GM12873 (cell line): ENCODE results near the gene BCAM.

Experiments used
- TF ChIP-seq, protein P1 (sequence below): IDR thresholded peaks from 2 replicates; pipeline ENCODE4 v1.5.1; 2012; ENCODE audit warnings: low read depth, mild to moderate bottlenecking, moderate library complexity, low read length, control low read depth; ENCODE audit not compliant: insufficient read depth; ENCODE audit errors: missing control alignments

BCAM gene

DNA sequence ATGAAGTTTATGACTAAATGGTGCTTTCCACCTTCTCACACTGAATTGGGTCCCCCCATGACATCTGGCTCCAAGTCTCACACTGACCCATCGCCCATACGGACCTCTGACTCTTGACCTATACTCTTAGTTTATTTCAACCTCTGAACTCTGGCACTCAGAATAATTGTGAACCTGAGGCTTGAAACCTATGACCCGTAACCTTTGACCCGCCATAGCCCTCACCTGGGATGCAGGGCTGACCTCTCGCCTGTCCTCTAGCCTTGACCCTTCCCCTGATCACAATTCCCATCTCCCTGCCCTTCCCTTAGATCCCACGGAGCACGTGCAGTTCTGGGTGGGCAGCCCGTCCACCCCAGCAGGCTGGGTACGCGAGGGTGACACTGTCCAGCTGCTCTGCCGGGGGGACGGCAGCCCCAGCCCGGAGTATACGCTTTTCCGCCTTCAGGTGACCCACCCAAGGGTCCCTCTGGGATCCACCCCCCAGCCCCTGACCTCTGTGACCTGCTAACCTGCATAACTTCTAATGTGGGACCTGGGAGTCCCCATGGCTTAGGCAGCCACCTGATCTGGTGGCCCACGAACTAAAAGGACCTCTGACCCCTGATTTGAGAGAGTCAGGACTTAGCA is 5.1 kb downstream of the BCAM start:
- TF ChIP-seq, protein P1, sequence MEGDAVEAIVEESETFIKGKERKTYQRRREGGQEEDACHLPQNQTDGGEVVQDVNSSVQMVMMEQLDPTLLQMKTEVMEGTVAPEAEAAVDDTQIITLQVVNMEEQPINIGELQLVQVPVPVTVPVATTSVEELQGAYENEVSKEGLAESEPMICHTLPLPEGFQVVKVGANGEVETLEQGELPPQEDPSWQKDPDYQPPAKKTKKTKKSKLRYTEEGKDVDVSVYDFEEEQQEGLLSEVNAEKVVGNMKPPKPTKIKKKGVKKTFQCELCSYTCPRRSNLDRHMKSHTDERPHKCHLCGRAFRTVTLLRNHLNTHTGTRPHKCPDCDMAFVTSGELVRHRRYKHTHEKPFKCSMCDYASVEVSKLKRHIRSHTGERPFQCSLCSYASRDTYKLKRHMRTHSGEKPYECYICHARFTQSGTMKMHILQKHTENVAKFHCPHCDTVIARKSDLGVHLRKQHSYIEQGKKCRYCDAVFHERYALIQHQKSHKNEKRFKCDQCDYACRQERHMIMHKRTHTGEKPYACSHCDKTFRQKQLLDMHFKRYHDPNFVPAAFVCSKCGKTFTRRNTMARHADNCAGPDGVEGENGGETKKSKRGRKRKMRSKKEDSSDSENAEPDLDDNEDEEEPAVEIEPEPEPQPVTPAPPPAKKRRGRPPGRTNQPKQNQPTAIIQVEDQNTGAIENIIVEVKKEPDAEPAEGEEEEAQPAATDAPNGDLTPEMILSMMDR, result no peak

DNA sequence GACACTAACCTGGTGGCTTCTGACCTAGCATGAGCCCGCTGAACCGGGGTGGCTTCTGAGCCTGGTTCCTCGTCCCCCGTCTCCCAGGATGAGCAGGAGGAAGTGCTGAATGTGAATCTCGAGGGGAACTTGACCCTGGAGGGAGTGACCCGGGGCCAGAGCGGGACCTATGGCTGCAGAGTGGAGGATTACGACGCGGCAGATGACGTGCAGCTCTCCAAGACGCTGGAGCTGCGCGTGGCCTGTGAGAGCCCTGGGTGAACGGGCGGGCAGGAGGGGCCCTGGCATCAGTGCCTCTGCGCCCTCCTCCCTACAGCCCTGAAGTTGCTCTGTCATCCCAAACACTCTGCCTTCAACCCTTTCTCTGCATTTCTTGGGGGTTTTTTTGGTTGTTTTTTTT is 5.6 kb downstream of the BCAM start:
- TF ChIP-seq, protein P1, result no peak

- TF ChIP-seq, protein P1, result no peak
These were observed 7.4 kb downstream of the BCAM start for GRCh38 chr19:44816301-44816700.

GRCh38 chr19:44817725-44818465 is 9.0 kb downstream of the BCAM start:
- TF ChIP-seq, protein P1, result no peak

DNA sequence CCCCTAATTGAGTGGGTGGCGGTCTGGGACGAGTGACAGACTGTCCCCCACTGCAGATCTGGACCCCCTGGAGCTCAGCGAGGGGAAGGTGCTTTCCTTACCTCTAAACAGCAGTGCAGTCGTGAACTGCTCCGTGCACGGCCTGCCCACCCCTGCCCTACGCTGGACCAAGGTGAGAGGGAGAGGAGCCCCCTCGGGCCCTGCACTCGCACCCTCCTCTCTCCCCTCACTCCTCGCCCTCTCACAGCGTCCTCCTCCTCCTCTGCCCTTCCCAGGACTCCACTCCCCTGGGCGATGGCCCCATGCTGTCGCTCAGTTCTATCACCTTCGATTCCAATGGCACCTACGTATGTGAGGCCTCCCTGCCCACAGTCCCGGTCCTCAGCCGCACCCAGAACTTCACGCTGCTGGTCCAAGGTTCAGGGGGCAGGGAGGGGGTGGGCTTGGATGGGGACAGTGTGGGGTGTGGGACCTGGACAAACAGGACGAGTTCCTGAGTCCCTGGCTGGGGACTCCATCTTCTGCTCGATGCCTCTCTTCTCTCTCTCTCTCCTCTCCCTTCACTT is 9.6 kb downstream of the BCAM start:
- TF ChIP-seq, protein P1, result no peak

DNA sequence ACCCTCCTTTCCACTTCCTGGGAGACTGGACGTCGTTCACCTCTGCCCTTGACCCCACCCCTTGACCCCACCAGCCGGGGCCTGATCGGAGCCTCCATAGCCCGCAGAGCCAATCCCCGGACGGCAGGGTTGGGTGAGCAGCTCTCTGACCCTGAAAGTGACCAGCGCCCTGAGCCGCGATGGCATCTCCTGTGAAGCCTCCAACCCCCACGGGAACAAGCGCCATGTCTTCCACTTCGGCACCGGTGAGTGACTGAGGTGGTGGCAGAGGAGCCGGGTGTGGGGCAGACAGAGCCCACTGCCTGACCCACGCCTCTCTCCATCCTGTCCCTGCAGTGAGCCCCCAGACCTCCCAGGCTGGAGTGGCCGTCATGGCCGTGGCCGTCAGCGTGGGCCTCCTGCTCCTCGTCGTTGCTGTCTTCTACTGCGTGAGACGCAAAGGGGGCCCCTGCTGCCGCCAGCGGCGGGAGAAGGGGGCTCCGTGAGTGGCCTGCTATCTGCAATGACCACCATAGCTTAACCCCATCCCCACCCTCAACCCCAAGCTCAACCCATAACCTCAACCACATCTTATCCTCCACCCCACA is 10.4 kb downstream of the BCAM start:
- TF ChIP-seq, protein P1, result no peak
